Left colon (tissue), 2 donors: ENCODE results near the gene IQCH. TPM values are rescaled to one million over a fixed set of nuclear protein-coding genes. Genes with fewer than 3 reads are reported as not detected.
"Not testable (repeated sequence)": the region's sequence is repeated elsewhere in the genome, so short reads cannot be mapped to it uniquely, and the experiment has no call there.

Experiments used
- ATAC-seq: fragments of 200-7000 bp; cut with Tn5 transposase; one replicate; pipeline ENCODE4 v1.9.1; 2020; ENCODE audit warnings: mild to moderate bottlenecking, moderate library complexity
- DNase-seq, 2 donors: peaks; one replicate each; pipeline ENCODE4 v3.0.0-alpha.2; 2020
- intact Hi-C, 2 donors: fragments of 100-400 bp; cut with DNase I in 1 of 2; cut with micrococcal nuclease in 1 of 2; formaldehyde crosslinking; loops; one replicate each; pipeline versions ENCODE4 v1.11.2 to v1.14.0; 2022; cut with DNase I, micrococcal nuclease
- total RNA-seq, 2 donors: library from RNA; stranded (reverse); fragmentation: NEBNext Ultra II Directional; extraction: Animal tissue kit (Norgen Biotek cat#: 25700); gene quantifications; one replicate each; pipeline ENCODE4 v1.2.1, GENCODE V29; 2021
- donor health status: DM: no; HTN: no; CAD: no.
- donor health status: DM: yes; HTN: yes; CAD: no.

IQCH gene
- total RNA-seq, 2 donors from 2014 or later: 1.8 to 2.9 TPM

- ATAC-seq: no peak
- no peak for DNase-seq
- intact Hi-C loops: no loop called here
These were observed 13.3 kb upstream of the IQCH start for GRCh38 chr15:67241132-67241855.

GRCh38 chr15:67242708-67243111, 11.9 kb upstream of the IQCH start:
- intact Hi-C loops: no loop called here
- DNase-seq: no peak
- peak; percentile 91 for ATAC-seq

- no peak for DNase-seq
- ATAC-seq: no peak
- intact Hi-C loops: no loop called here
These were observed 9.6 kb upstream of the IQCH start for GRCh38 chr15:67244971-67245478.

- intact Hi-C loops, ATAC-seq, DNase-seq: not testable (repeated sequence)
These were observed 8.0 kb upstream of the IQCH start for GRCh38 chr15:67246606-67247005.

- DNase-seq (no peak), ATAC-seq (no peak)
- intact Hi-C loops: no loop called here
These were observed 6.5 kb upstream of the IQCH start for GRCh38 chr15:67248011-67248505.

- DNase-seq: no peak
- intact Hi-C loops: no loop called here
These were observed 4.8 kb upstream of the IQCH start for GRCh38 chr15:67249830-67250229.

GRCh38 chr15:67251318-67251717, 3.3 kb upstream of the IQCH start:
- intact Hi-C loops: no loop called here
- DNase-seq (no peak), ATAC-seq (no peak)

More at GRCh38 chr15:67249830-67250229, 4.8 kb upstream of the IQCH start:
- no peak for ATAC-seq

- ATAC-seq (peak; percentile 10), DNase-seq (peak in 1 of 2 donors; percentile 17)
- intact Hi-C loops: no loop called here
These were observed 1.5 kb upstream of the IQCH start for GRCh38 chr15:67253101-67253500.

GRCh38 chr15:67253549-67254237, 893 bp upstream of the IQCH start:
- DNase-seq (peak in 1 of 2 donors; percentile 18), ATAC-seq (peak; percentile 31)
- intact Hi-C loops: no loop called here

- intact Hi-C loops: no loop called here
- no peak for DNase-seq
These were observed 1.5 kb downstream of the IQCH start for GRCh38 chr15:67256051-67256450.

GRCh38 chr15:67258412-67258811, 3.8 kb downstream of the IQCH start:
- DNase-seq, ATAC-seq, intact Hi-C loops: not testable (repeated sequence)

More at GRCh38 chr15:67256051-67256450, 1.5 kb downstream of the IQCH start:
- no peak for ATAC-seq

GRCh38 chr15:67259379-67259778, 4.8 kb downstream of the IQCH start:
- peak; percentile 44 for ATAC-seq
- intact Hi-C loops: no loop called here
- DNase-seq: no peak

GRCh38 chr15:67259806-67260205, 5.2 kb downstream of the IQCH start:
- intact Hi-C loops: no loop called here
- DNase-seq (no peak), ATAC-seq (no peak)

GRCh38 chr15:67266870-67267269, 12.3 kb downstream of the IQCH start:
- intact Hi-C loops: no loop called here
- DNase-seq: no peak
- no peak for ATAC-seq

- ATAC-seq (peak; percentile 53), DNase-seq (peak in 1 of 2 donors; percentile 11)
- intact Hi-C loops: no loop called here
These were observed 12.9 kb downstream of the IQCH start for GRCh38 chr15:67267440-67267839.

GRCh38 chr15:67267951-67268941, 13.7 kb downstream of the IQCH start:
- peak; percentile 80 for ATAC-seq
- no peak for DNase-seq
- intact Hi-C loops: no loop called here

GRCh38 chr15:67274236-67274635, 19.6 kb downstream of the IQCH start:
- no peak for ATAC-seq
- intact Hi-C loops: no loop called here
- no peak for DNase-seq

- ATAC-seq (no peak), DNase-seq (no peak)
- intact Hi-C loops: no loop called here
These were observed 22.1 kb downstream of the IQCH start for GRCh38 chr15:67276666-67277065.

GRCh38 chr15:67280217-67280616, 25.6 kb downstream of the IQCH start:
- intact Hi-C loops: no loop called here
- peak; percentile 55 for ATAC-seq
- no peak for DNase-seq
